GM18526 (cell line): ENCODE data around the gene SULF2.

Experiments used
- POLR2A ChIP-seq: IDR thresholded peaks from 3 replicates; pipeline ENCODE4 v1.6.1; 2011; ENCODE audit not compliant: insufficient read length; ENCODE audit errors: extremely low read depth

The SULF2 gene

GRCh38 chr20:47809161-47809960, 24.1 kb upstream of the SULF2 start:
- TF ChIP-seq POLR2A: no peak

GRCh38 chr20:47805951-47806350, 20.7 kb upstream of the SULF2 start:
- no peak for TF ChIP-seq POLR2A

- TF ChIP-seq POLR2A: no peak
These were observed 17.7 kb upstream of the SULF2 start for GRCh38 chr20:47802975-47803374.

- TF ChIP-seq POLR2A: no peak
These were observed 17.1 kb upstream of the SULF2 start for GRCh38 chr20:47802226-47802920.

- TF ChIP-seq POLR2A: no peak
These were observed 16.5 kb upstream of the SULF2 start for GRCh38 chr20:47801759-47802158.

- TF ChIP-seq POLR2A: no peak
These were observed 15.8 kb upstream of the SULF2 start for GRCh38 chr20:47801079-47801478.

GRCh38 chr20:47800623-47801022, 15.3 kb upstream of the SULF2 start:
- TF ChIP-seq POLR2A: no peak

- no peak for TF ChIP-seq POLR2A
These were observed 13.9 kb upstream of the SULF2 start for GRCh38 chr20:47799116-47799715.

GRCh38 chr20:47796971-47797370, 11.7 kb upstream of the SULF2 start:
- no peak for TF ChIP-seq POLR2A

- no peak for TF ChIP-seq POLR2A
These were observed 10.1 kb upstream of the SULF2 start for GRCh38 chr20:47795214-47795907.

- no peak for TF ChIP-seq POLR2A
These were observed 6.8 kb upstream of the SULF2 start for GRCh38 chr20:47792021-47792618.

- TF ChIP-seq POLR2A: no peak
These were observed 5.9 kb upstream of the SULF2 start for GRCh38 chr20:47791084-47791599.

- TF ChIP-seq POLR2A: no peak
These were observed 5.3 kb upstream of the SULF2 start for GRCh38 chr20:47790580-47790965.

- no peak for TF ChIP-seq POLR2A
These were observed 4.7 kb upstream of the SULF2 start for GRCh38 chr20:47789764-47790579.
